MM.1S (cell line): ENCODE measurements around the gene TRAF6.

Experiments used
- DNase-seq: peaks from one replicate; pipeline ENCODE4 v3.0.0-alpha.2; 2015
- H2AFZ ChIP-seq: fragments of 300-600 bp; sonication (generic); 2 replicates; pipeline ENCODE4 v1.6.0; 2016; ENCODE audit warnings: antibody characterized with exemption, low read length
- H3F3A ChIP-seq: fragments of 300-600 bp; sonication (generic); 2 replicates; pipeline ENCODE4 v1.6.1; 2016; ENCODE audit warnings: mild to moderate bottlenecking, antibody characterized with exemption, low read length, moderate library complexity, mixed read lengths; ENCODE audit not compliant: insufficient read depth
- H3K27ac ChIP-seq: fragments of 300-600 bp; sonication (generic); 2 replicates; pipeline ENCODE4 v1.5.1; 2016; ENCODE audit warnings: mild to moderate bottlenecking, low read length
- H3K27me3 ChIP-seq: fragments of 300-600 bp; sonication (generic); replicated peaks from 2 replicates; pipeline ENCODE4 v1.6.0; 2016; ENCODE audit warnings: low read length; ENCODE audit not compliant: insufficient read depth
- H3K36me3 ChIP-seq: fragments of 300-600 bp; sonication (generic); replicated peaks from 2 replicates; pipeline ENCODE4 v1.6.1; 2016; ENCODE audit warnings: mild to moderate bottlenecking, low read length, mixed read lengths; ENCODE audit not compliant: insufficient read depth
- H3K4me1 ChIP-seq: fragments of 300-600 bp; sonication (generic); 2 replicates; pipeline ENCODE4 v1.6.1; 2016; ENCODE audit warnings: low read length, mixed read lengths
- H3K4me2 ChIP-seq: fragments of 300-600 bp; sonication (generic); 2 replicates; pipeline ENCODE4 v1.6.0; 2016; ENCODE audit warnings: low read depth, low read length
- H3K4me3 ChIP-seq: fragments of 300-600 bp; sonication (generic); 2 replicates; pipeline ENCODE4 v1.5.1; 2016; ENCODE audit warnings: low read length, mixed read lengths
- H3K79me2 ChIP-seq: fragments of 300-600 bp; sonication (generic); 2 replicates; pipeline ENCODE4 v1.6.1; 2016; ENCODE audit warnings: mixed run types, low read length, mixed read lengths
- H3K9ac ChIP-seq: fragments of 300-600 bp; sonication (generic); 2 replicates; pipeline ENCODE4 v1.6.1; 2016; ENCODE audit warnings: low read length, mixed read lengths
- H3K9me2 ChIP-seq: fragments of 300-600 bp; sonication (generic); replicated peaks from 2 replicates; pipeline ENCODE4 v1.6.1; 2016; ENCODE audit warnings: mild to moderate bottlenecking, low read length, mixed read lengths; ENCODE audit not compliant: insufficient read depth
- H3K9me3 ChIP-seq: fragments of 300-600 bp; sonication (generic); replicated peaks from 2 replicates; pipeline ENCODE4 v1.6.1; 2016; ENCODE audit warnings: mild to moderate bottlenecking, low read length, mixed read lengths; ENCODE audit not compliant: insufficient read depth
- H4K20me1 ChIP-seq: fragments of 300-600 bp; sonication (generic); 2 replicates; pipeline ENCODE4 v1.6.1; 2016; ENCODE audit warnings: mild to moderate bottlenecking, low read length, moderate library complexity, mixed read lengths; ENCODE audit not compliant: insufficient read depth
- CTCF ChIP-seq: fragments of 300-600 bp; sonication (generic); IDR thresholded peaks from 2 replicates; pipeline ENCODE4 v1.5.1; 2016; ENCODE audit warnings: antibody characterized with exemption, low read length, mixed read lengths
- EZH2 ChIP-seq: fragments of 300-600 bp; sonication (generic); optimal IDR thresholded peaks from 2 replicates; pipeline ENCODE3; 2017; ENCODE audit warnings: low read depth, mild to moderate bottlenecking, antibody characterized with exemption, low read length, mixed read lengths
- EZH2phosphoT487 ChIP-seq: fragments of 300-600 bp; sonication (generic); IDR thresholded peaks from 2 replicates; pipeline ENCODE4 v1.6.1; 2018; ENCODE audit warnings: antibody characterized with exemption, low read length

Gene TRAF6

GRCh38 chr11:36452961-36453360 is 57.1 kb downstream of the TRAF6 start:
- no peak overlapping the region for H3K9ac ChIP-seq
- H3K4me3 ChIP-seq = no peak overlapping the region
- DNase-seq = no peak

GRCh38 chr11:36452236-36452940 is 57.7 kb downstream of the TRAF6 start:
- H3K9me2 ChIP-seq = no peaks in the 10 kb centered on the region
- DNase-seq = no peak
- H3K36me3 ChIP-seq = no peaks in the 10 kb centered on the region
- no peak overlapping the region for H3K4me3 ChIP-seq
- H3K9me3 ChIP-seq = no peaks in the 10 kb centered on the region
- TF ChIP-seq EZH2phosphoT487 = no peak
- TF ChIP-seq CTCF = no peak
- no peak for TF ChIP-seq EZH2
- H3K9ac ChIP-seq = no peak overlapping the region
- H4K20me1 ChIP-seq = no peaks in the 10 kb centered on the region
- no peaks in the 10 kb centered on the region for H3K79me2 ChIP-seq
- H3K4me2 ChIP-seq = no peak overlapping the region
- no peaks in the 10 kb centered on the region for H3K27me3 ChIP-seq
- H3K4me1 ChIP-seq = no peaks in the 10 kb centered on the region
- H3K27ac ChIP-seq = no peak overlapping the region
- H2AFZ ChIP-seq = no peak overlapping the region
- no peaks in the 10 kb centered on the region for H3F3A ChIP-seq

More at GRCh38 chr11:36452961-36453360, 57.1 kb downstream of the TRAF6 start:
- no peaks in the 10 kb centered on the region for H3K79me2 ChIP-seq
- H2AFZ ChIP-seq = no peak overlapping the region
- no peaks in the 10 kb centered on the region for H3K9me2 ChIP-seq
- H3K9me3 ChIP-seq = no peaks in the 10 kb centered on the region
- no peaks in the 10 kb centered on the region for H4K20me1 ChIP-seq
- H3K4me2 ChIP-seq = no peak overlapping the region
- no peaks in the 10 kb centered on the region for H3K36me3 ChIP-seq
- no peaks in the 10 kb centered on the region for H3K27me3 ChIP-seq
- H3K27ac ChIP-seq = no peak overlapping the region
- H3F3A ChIP-seq = no peaks in the 10 kb centered on the region
- H3K4me1 ChIP-seq = no peaks in the 10 kb centered on the region
- TF ChIP-seq CTCF (no peak), EZH2phosphoT487 (no peak), EZH2 (no peak)

GRCh38 chr11:36451681-36452080 is 58.4 kb downstream of the TRAF6 start:
- H3K4me1 ChIP-seq = no peaks in the 10 kb centered on the region
- no peaks in the 10 kb centered on the region for H3K36me3 ChIP-seq
- no peaks in the 10 kb centered on the region for H3F3A ChIP-seq
- no peak overlapping the region for H3K9ac ChIP-seq
- H4K20me1 ChIP-seq = no peaks in the 10 kb centered on the region
- H3K27me3 ChIP-seq = no peaks in the 10 kb centered on the region
- DNase-seq = no peak
- H3K27ac ChIP-seq = no peak overlapping the region
- no peaks in the 10 kb centered on the region for H3K79me2 ChIP-seq
- TF ChIP-seq EZH2phosphoT487 (no peak), CTCF (no peak), EZH2 (no peak)
- no peaks in the 10 kb centered on the region for H3K9me2 ChIP-seq
- H3K4me3 ChIP-seq = no peak overlapping the region
- H3K9me3 ChIP-seq = no peaks in the 10 kb centered on the region
- no peak overlapping the region for H2AFZ ChIP-seq
- H3K4me2 ChIP-seq = no peak overlapping the region
